SK-N-SH (cell line): ENCODE results near the gene WDR90.

Experiments
- EZH2phosphoT487 ChIP-seq: fragments of 200-600 bp; sonication (generic); IDR thresholded peaks from 2 replicates; pipeline ENCODE4 v1.6.1; 2017; ENCODE audit warnings: low read depth, mixed run types, mild to moderate bottlenecking, antibody characterized with exemption, moderate library complexity, borderline replicate concordance
- JUND ChIP-seq: IDR thresholded peaks from 2 replicates; pipeline ENCODE4 v1.4.0; 2012
- PBX3 ChIP-seq: IDR thresholded peaks from 2 replicates; pipeline ENCODE4; 2012
- POLR2AphosphoS5 ChIP-seq: IDR thresholded peaks from 2 replicates; pipeline ENCODE4 v1.6.1; 2012; ENCODE audit warnings: low read depth, low read length
- RCOR1 ChIP-seq: fragments of 150-350 bp; IDR thresholded peaks from 2 replicates; pipeline ENCODE4 v1.6.1; 2017; ENCODE audit warnings: antibody characterized with exemption, low read length
- RXRA ChIP-seq: IDR thresholded peaks from 2 replicates; pipeline ENCODE4 v1.4.0; 2012; ENCODE audit warnings: low read depth, mild to moderate bottlenecking, borderline replicate concordance
- TCF12 ChIP-seq: IDR thresholded peaks from 2 replicates; pipeline ENCODE4 v1.4.0; 2012
- TF ChIP-seq, protein P1 (sequence below): fragments of 200-600 bp; sonication (generic); IDR thresholded peaks from 2 replicates; pipeline ENCODE4 v1.6.1; 2017; ENCODE audit warnings: antibody characterized with exemption, mild to moderate bottlenecking, moderate library complexity
- TF ChIP-seq, protein P2 (sequence below): IDR thresholded peaks from 2 replicates; pipeline ENCODE4 v1.6.1; 2012; ENCODE audit warnings: mild to moderate bottlenecking, low read depth, low read length, moderate library complexity

DNA sequence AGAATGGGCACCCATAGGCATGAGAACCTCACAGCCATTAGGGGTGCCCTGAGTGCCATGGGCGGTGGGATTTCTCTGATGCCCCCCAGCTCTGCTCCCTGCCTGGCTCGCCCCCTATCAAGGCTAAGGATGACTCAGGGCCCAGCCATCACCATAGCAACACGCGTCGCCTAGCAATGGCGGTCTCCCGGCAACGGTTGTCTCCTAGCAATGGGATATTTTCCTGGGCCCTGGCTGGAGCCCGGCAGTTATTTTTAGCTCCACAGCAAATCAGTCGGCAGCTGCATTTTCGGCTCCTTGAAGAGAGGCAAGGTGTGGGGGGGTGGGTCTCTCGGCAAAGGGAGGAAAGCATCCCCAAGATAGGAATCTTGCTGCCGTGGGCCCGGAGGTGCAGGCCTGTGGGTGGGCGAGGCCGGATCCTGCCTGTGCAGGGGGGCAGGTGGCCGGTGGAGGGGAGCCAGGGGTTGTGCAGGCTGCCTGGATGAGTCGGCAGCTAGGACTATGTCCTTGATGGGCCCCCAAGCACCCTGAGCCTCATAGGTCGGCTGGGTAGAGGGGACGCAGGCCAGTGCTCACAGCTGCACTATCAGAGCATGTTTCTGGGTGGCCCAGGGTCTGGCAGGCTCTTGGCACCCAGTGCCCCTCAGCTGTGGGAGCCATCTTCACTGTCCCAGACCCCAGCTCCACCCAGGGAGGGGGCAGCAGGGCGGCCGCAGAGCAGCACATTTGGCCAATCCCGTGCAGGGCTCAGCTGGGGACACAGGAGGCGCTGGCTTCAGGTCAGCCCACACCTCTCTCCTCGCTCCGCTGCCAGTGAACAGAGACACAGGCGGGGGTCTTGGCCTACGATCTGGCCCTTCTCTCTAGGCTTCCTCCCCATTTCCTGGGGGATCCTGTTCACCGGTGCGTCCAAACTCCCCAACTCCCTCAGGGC, 60.7 kb downstream of the WDR90 start:
- TF ChIP-seq, protein P1, sequence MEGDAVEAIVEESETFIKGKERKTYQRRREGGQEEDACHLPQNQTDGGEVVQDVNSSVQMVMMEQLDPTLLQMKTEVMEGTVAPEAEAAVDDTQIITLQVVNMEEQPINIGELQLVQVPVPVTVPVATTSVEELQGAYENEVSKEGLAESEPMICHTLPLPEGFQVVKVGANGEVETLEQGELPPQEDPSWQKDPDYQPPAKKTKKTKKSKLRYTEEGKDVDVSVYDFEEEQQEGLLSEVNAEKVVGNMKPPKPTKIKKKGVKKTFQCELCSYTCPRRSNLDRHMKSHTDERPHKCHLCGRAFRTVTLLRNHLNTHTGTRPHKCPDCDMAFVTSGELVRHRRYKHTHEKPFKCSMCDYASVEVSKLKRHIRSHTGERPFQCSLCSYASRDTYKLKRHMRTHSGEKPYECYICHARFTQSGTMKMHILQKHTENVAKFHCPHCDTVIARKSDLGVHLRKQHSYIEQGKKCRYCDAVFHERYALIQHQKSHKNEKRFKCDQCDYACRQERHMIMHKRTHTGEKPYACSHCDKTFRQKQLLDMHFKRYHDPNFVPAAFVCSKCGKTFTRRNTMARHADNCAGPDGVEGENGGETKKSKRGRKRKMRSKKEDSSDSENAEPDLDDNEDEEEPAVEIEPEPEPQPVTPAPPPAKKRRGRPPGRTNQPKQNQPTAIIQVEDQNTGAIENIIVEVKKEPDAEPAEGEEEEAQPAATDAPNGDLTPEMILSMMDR, result no peak
- TF ChIP-seq POLR2AphosphoS5, result no peak
- TF ChIP-seq EZH2phosphoT487, result no peak
- TF ChIP-seq RXRA, result no peak
- TF ChIP-seq, protein P2, sequence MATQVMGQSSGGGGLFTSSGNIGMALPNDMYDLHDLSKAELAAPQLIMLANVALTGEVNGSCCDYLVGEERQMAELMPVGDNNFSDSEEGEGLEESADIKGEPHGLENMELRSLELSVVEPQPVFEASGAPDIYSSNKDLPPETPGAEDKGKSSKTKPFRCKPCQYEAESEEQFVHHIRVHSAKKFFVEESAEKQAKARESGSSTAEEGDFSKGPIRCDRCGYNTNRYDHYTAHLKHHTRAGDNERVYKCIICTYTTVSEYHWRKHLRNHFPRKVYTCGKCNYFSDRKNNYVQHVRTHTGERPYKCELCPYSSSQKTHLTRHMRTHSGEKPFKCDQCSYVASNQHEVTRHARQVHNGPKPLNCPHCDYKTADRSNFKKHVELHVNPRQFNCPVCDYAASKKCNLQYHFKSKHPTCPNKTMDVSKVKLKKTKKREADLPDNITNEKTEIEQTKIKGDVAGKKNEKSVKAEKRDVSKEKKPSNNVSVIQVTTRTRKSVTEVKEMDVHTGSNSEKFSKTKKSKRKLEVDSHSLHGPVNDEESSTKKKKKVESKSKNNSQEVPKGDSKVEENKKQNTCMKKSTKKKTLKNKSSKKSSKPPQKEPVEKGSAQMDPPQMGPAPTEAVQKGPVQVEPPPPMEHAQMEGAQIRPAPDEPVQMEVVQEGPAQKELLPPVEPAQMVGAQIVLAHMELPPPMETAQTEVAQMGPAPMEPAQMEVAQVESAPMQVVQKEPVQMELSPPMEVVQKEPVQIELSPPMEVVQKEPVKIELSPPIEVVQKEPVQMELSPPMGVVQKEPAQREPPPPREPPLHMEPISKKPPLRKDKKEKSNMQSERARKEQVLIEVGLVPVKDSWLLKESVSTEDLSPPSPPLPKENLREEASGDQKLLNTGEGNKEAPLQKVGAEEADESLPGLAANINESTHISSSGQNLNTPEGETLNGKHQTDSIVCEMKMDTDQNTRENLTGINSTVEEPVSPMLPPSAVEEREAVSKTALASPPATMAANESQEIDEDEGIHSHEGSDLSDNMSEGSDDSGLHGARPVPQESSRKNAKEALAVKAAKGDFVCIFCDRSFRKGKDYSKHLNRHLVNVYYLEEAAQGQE, result no peak
- no peak for TF ChIP-seq JUND
- TF ChIP-seq PBX3, result no peak
- TF ChIP-seq RCOR1, result 0 out of 2 replicates have a peak, but pooled peaks have one; percentile 16
- no peak for TF ChIP-seq TCF12
